ENCODE data around the gene SPOCK2. TPM values are rescaled to one million over a fixed set of nuclear protein-coding genes. Genes with fewer than 3 reads are reported as not detected.

The SPOCK2 gene
- total RNA-seq, 2 experiments from 2014 or later, result 0.76 to 7.5 TPM

DNA sequence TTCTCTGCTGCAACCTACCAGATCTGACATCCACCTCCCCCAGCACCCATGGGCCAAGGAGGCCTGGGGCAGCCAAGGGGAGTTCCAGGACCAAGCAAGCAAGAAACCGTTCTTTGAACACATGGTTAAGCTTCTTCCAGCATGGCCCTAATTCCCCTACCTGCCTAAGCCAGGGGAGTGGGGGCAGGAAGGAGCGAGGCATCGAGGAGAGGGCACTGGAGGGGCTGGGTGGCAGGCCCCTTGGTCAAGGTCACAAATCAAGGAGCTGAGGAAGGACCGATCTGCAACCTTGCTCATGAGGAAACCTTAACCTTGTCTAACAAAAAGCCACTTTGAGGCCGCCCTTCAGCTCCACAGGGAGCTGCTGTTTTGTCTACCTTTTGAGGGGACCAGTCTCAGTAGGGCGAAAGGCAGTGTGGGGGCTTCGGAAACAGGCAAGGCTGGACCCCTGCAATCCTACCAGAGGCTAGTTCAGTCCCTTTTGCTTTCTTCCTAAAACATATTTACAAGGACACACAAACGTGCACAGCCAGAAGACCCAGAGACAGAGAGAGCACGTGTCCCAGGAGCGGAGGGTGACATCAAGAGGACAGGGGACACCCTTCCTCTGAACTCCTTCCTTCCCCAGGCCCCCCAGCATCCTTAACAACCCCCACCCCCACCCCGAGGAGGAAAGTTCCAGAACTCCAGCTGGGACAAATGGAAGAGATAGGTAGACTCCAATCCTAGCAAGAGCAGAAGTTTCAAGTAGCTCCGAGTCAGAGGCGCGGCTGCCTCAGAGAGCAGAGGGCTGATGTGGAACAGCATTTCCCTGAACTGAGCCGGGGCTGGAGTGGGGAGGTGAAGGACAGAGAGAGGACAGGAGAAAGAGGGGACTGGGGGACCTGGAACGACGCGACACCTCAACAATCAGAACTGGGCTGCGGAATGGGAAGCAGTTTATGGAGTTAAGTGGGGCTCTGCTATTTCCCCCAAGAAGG is 28.2 kb downstream of the SPOCK2 start:
- Histone ChIP-seq H3K9me2 (ENCODE audit: insufficient read depth, low read length) (no peaks in the 10 kb centered on the region), H3K36me3 (ENCODE audit: insufficient read depth, low read length) (no peaks in the 10 kb centered on the region), H3K79me2 (ENCODE audit: insufficient read depth, low read depth, low read length) (no peaks in the 10 kb centered on the region), H3K27ac (ENCODE audit: low read depth, low read length, poor library complexity, severe bottlenecking) (no peak overlapping the region), H3K4me3 (ENCODE audit: low read depth, low read length, poor library complexity, severe bottlenecking) (no peak overlapping the region), H2AFZ (ENCODE audit: low read length) (no peak overlapping the region), H3K9me3 (ENCODE audit: low read length) (no peaks in the 10 kb centered on the region), H3K4me1 (ENCODE audit: insufficient read depth, low read length, poor library complexity, severe bottlenecking) (no peaks in the 10 kb centered on the region), H4K20me1 (ENCODE audit: insufficient read depth, low read length) (no peaks in the 10 kb centered on the region), H3K4me2 (ENCODE audit: low read length) (no peak overlapping the region)
- CTCF ChIA-PET (ENCODE audit: unreplicated experiment), result interaction anchor here (0.6 kb wide), 1 partner anchor 11 kb away, joined by 3 read pairs; no protein-coding TSS in a partner anchor
- intact Hi-C loops (cut with micrococcal nuclease; ENCODE audit: unreplicated experiment), result loop anchor here (5.0 kb wide), 1 partner anchor 162 kb away; no protein-coding TSS in a partner anchor
- BruUV-seq (replicated peaks), result no TSS peak
- no peak for DNase-seq (ENCODE audit: low spot score)
- TF ChIP-seq, protein P1, sequence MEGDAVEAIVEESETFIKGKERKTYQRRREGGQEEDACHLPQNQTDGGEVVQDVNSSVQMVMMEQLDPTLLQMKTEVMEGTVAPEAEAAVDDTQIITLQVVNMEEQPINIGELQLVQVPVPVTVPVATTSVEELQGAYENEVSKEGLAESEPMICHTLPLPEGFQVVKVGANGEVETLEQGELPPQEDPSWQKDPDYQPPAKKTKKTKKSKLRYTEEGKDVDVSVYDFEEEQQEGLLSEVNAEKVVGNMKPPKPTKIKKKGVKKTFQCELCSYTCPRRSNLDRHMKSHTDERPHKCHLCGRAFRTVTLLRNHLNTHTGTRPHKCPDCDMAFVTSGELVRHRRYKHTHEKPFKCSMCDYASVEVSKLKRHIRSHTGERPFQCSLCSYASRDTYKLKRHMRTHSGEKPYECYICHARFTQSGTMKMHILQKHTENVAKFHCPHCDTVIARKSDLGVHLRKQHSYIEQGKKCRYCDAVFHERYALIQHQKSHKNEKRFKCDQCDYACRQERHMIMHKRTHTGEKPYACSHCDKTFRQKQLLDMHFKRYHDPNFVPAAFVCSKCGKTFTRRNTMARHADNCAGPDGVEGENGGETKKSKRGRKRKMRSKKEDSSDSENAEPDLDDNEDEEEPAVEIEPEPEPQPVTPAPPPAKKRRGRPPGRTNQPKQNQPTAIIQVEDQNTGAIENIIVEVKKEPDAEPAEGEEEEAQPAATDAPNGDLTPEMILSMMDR (conservative IDR thresholded peaks at IDR 0.05; ENCODE audit: low read length), result no peak
- no peak for TF ChIP-seq EZH2phosphoT487 (IDR thresholded peaks at IDR 0.05; ENCODE audit: borderline replicate concordance, low read depth, low read length)
- POLR2A ChIA-PET, result interaction anchor here (0.6 kb wide), 1 partner anchor 20 kb away, joined by 3 read pairs; no protein-coding TSS in a partner anchor

DNA sequence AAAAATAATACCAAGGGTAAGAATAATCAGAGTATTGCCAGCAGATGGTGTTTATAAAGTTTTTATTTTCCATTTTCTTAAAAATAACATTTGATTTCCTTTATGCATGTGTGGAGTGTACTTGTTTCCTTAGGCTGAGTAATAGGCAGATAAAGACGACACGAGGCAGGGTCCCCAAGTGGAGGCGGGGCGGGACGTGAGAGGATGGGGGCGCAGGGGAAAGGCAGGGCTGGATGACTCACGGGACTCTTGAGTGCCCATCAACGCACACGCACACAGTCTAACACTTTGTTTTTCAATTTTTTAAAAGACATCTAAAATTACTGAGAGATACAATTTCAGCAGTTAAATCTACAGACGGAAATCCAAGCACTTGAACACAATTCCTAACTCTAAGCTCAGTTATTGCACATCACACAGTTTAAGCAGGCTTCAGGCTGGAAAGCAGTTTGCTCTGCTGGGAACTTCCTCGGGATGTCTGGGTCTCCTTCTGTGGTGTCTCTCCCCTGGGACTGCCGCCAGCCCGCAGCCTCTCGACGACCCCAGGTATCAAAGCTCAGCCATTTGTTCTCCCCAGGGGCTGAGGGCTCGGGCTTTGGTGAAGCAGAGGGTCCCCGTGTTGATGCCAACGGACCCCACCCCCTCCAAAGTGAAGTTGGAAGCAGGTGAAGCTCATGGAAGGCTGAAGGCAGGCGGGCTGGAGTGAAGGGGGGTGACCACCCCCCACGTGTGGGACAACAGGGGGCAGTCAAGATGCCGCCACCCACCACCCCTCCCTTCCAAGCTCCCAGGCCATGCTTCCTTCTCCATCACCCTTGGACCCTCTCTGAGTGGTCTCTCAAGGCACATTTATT is 29.1 kb downstream of the SPOCK2 start:
- Histone ChIP-seq H3K9me2 (ENCODE audit: insufficient read depth, low read length) (no peaks in the 10 kb centered on the region), H4K20me1 (ENCODE audit: insufficient read depth, low read length) (no peaks in the 10 kb centered on the region), H3K4me1 (ENCODE audit: insufficient read depth, low read length, poor library complexity, severe bottlenecking) (no peaks in the 10 kb centered on the region), H3K27ac (ENCODE audit: low read depth, low read length, poor library complexity, severe bottlenecking) (no peak overlapping the region), H3K36me3 (ENCODE audit: insufficient read depth, low read length) (no peaks in the 10 kb centered on the region), H3K4me3 (ENCODE audit: low read depth, low read length, poor library complexity, severe bottlenecking) (no peak overlapping the region), H2AFZ (ENCODE audit: low read length) (no peak overlapping the region), H3K4me2 (ENCODE audit: low read length) (no peak overlapping the region), H3K9me3 (ENCODE audit: low read length) (no peaks in the 10 kb centered on the region), H3K79me2 (ENCODE audit: insufficient read depth, low read depth, low read length) (no peaks in the 10 kb centered on the region)
- intact Hi-C loops (cut with micrococcal nuclease; ENCODE audit: unreplicated experiment), result no loop called here
- POLR2A ChIA-PET, result no interaction called here
- DNase-seq (ENCODE audit: low spot score), result no peak
- no TSS peak for BruUV-seq (replicated peaks)
- CTCF ChIA-PET (ENCODE audit: unreplicated experiment), result no interaction called here
- no peak for TF ChIP-seq EZH2phosphoT487 (IDR thresholded peaks at IDR 0.05; ENCODE audit: borderline replicate concordance, low read depth, low read length)
- TF ChIP-seq, protein P1 (conservative IDR thresholded peaks at IDR 0.05; ENCODE audit: low read length), result no peak

Measured in OCI-LY7 (cell line).